GM12878 (cell line): ENCODE data around the gene SLCO4A1. TPM values are rescaled to one million over a fixed set of nuclear protein-coding genes. Genes with fewer than 3 reads are reported as not detected.

Source experiments
- ATAC-seq: fragments of 200-7000 bp; cut with Tn5 transposase; 3 replicates; pipeline ENCODE4 v1.9.1; 2020; ENCODE audit warnings: mild to moderate bottlenecking, moderate library complexity
- BruUV-seq: library from RNA; stranded (reverse); fragments of 400-500 nt; replicated peaks from 2 replicates; lab custom pipeline; 2021; lab: Mats Ljungman, UMichigan
- CTCF ChIA-PET: fragments of 300-600 bp; sonication (Branson Sonifier 250); formaldehyde crosslinking; extraction: SDS; loops from one replicate; lab custom pipeline; 2021; ENCODE audit warnings: inconsistent platforms; lab: Yijun Ruan, JAX
- POLR2A ChIA-PET: fragments of 350-600 bp; formaldehyde crosslinking; extraction: SDS; loops from one replicate; lab custom pipeline; 2021; ENCODE audit warnings: inconsistent platforms; lab: Charles Lee
- RAD21 ChIA-PET: fragments of 300-600 bp; sonication (Branson Sonifier 250); formaldehyde crosslinking; loops from one replicate; lab custom pipeline; 2023; ENCODE audit warnings: antibody characterized with exemption; ENCODE audit not compliant: unreplicated experiment; lab: Charles Lee
- SMC1A ChIA-PET: fragments of 300-600 bp; sonication (Branson Sonifier 250); formaldehyde crosslinking; loops from one replicate; lab custom pipeline; 2023; ENCODE audit not compliant: unreplicated experiment, uncharacterized antibody; lab: Charles Lee
- DNase-seq: peaks from one replicate; pipeline ENCODE4 v3.0.0-alpha.2; 2011; ENCODE audit warnings: low read depth, low spot score
- FAIRE-seq: peaks from 3 replicates; lab custom pipeline; 2011; peaks lifted over from hg19 to GRCh38; lab: Jason Lieb, UNC
- H2AFZ ChIP-seq: 2 replicates; pipeline ENCODE4 v1.6.0; 2011; ENCODE audit warnings: low read depth, low read length, control low read depth; ENCODE audit not compliant: control insufficient read depth
- H3K27ac ChIP-seq: 2 replicates; pipeline ENCODE4 v1.5.1; 2011; ENCODE audit warnings: control low read depth; ENCODE audit not compliant: control insufficient read depth, insufficient read depth
- H3K27me3 ChIP-seq, 2 experiments: replicated peaks in 1 of 2; 2 replicates each; pipeline versions ENCODE4 v1.6.0 to v1.6.1; 2011; ENCODE audit warnings: low read length in 1 of 2; ENCODE audit not compliant: control insufficient read depth in 2 of 2, insufficient read depth in 2 of 2
- H3K36me3 ChIP-seq, 2 experiments: 2 replicates each; pipeline ENCODE4 v1.5.1; 2011; ENCODE audit warnings: low read length in 1 of 2; ENCODE audit not compliant: control insufficient read depth in 2 of 2, insufficient read depth in 2 of 2
- H3K4me1 ChIP-seq: 2 replicates; pipeline ENCODE4 v1.6.1; 2011; ENCODE audit warnings: mild to moderate bottlenecking, low read length, moderate library complexity, mixed read lengths; ENCODE audit not compliant: control insufficient read depth, insufficient read depth
- H3K4me2 ChIP-seq: 2 replicates; pipeline ENCODE4 v1.6.0; 2011; ENCODE audit warnings: control low read depth; ENCODE audit not compliant: control insufficient read depth, insufficient read depth
- H3K4me3 ChIP-seq: fragments of 200-600 bp; sonication (generic); 2 replicates; pipeline ENCODE4 v1.5.1; 2016
- H3K79me2 ChIP-seq: 2 replicates; pipeline ENCODE4 v1.6.0; 2011; ENCODE audit warnings: low read length; ENCODE audit not compliant: control insufficient read depth, insufficient read depth
- H3K9ac ChIP-seq: 2 replicates; pipeline ENCODE4 v1.8.0; 2011; ENCODE audit warnings: low read length, control low read depth, mixed read lengths; ENCODE audit not compliant: control insufficient read depth, insufficient read depth
- H3K9me3 ChIP-seq: replicated peaks from 3 replicates; pipeline ENCODE4 v1.5.1; 2011; ENCODE audit warnings: mild to moderate bottlenecking, low read length; ENCODE audit not compliant: control insufficient read depth, insufficient read depth
- H4K20me1 ChIP-seq: 2 replicates; pipeline ENCODE4 v1.6.0; 2011; ENCODE audit not compliant: control insufficient read depth, insufficient read depth
- CEBPZ ChIP-seq: fragments of 150-350 bp; IDR thresholded peaks from 2 replicates; pipeline ENCODE4 v1.6.1; 2016; ENCODE audit warnings: low read depth, low read length
- CHD2 ChIP-seq: IDR thresholded peaks from 2 replicates; pipeline ENCODE4 v1.6.1; 2011; ENCODE audit warnings: low read depth, low read length, improper control_type of control experiment, borderline replicate concordance
- EED ChIP-seq: sonication (generic); IDR thresholded peaks from 2 replicates; pipeline ENCODE4 v1.6.1; 2016; ENCODE audit warnings: antibody characterized with exemption, low read depth
- HDGF ChIP-seq: fragments of 450-650 bp; IDR thresholded peaks from 2 replicates; pipeline ENCODE4 v1.6.1; 2016; ENCODE audit warnings: antibody characterized with exemption
- IKZF1 ChIP-seq: fragments of 450-650 bp; conservative IDR thresholded peaks from 2 replicates; pipeline ENCODE4 v1.6.1; 2017; ENCODE audit warnings: antibody characterized with exemption, mild to moderate bottlenecking
- IKZF2 ChIP-seq, 2 experiments: fragments of 450-650 bp; IDR thresholded peaks; 2 replicates each; pipeline ENCODE4 v1.6.1; 2017; ENCODE audit warnings: mild to moderate bottlenecking in 2 of 2, moderate library complexity in 2 of 2
- RAD21 ChIP-seq: IDR thresholded peaks from 2 replicates; pipeline ENCODE4 v1.6.1; 2011; ENCODE audit warnings: mild to moderate bottlenecking, low read depth, low read length, moderate library complexity; ENCODE audit not compliant: insufficient read depth
- RB1 ChIP-seq: fragments of 450-650 bp; formaldehyde crosslinking; IDR thresholded peaks from 2 replicates; pipeline ENCODE4 v1.6.1; 2017; ENCODE audit warnings: mild to moderate bottlenecking, borderline replicate concordance
- RUNX3 ChIP-seq: IDR thresholded peaks from 2 replicates; pipeline ENCODE4 v1.6.1; 2012; ENCODE audit warnings: low read length, inconsistent platforms
- SIX5 ChIP-seq: IDR thresholded peaks from 2 replicates; pipeline ENCODE4 v1.6.1; 2011; ENCODE audit warnings: mild to moderate bottlenecking, low read depth, low read length, moderate library complexity; ENCODE audit not compliant: severe bottlenecking
- SMARCA5 ChIP-seq: fragments of 450-650 bp; IDR thresholded peaks from 2 replicates; pipeline ENCODE4 v1.6.1; 2017; ENCODE audit warnings: mild to moderate bottlenecking
- SMC3 ChIP-seq: IDR thresholded peaks from 2 replicates; pipeline ENCODE4 v1.6.1; 2011; ENCODE audit warnings: low read length, improper control_type of control experiment, borderline replicate concordance
- YBX1 ChIP-seq: fragments of 450-650 bp; IDR thresholded peaks from 2 replicates; pipeline ENCODE4 v1.6.1; 2016; ENCODE audit warnings: antibody characterized with exemption
- YY1 ChIP-seq: IDR thresholded peaks from 2 replicates; pipeline ENCODE4 v1.6.1; 2011; ENCODE audit warnings: low read depth, mild to moderate bottlenecking, low read length
- WGBS: methylation state at CpG from one replicate; pipeline ENCODE4 v1.1.6; 2016; ENCODE audit warnings: low lambda C conversion rate; ENCODE audit not compliant: insufficient replicate concordance, insufficient coverage; ENCODE audit errors: missing lambda C conversion rate; 5-methylcytosine and 5-hydroxymethylcytosine counted together
- in situ Hi-C: fragments of 300-500 bp; cut with MboI; formaldehyde crosslinking; loops from 9 replicates; pipeline ENCODE4 v1.14.3; 2018; ENCODE audit warnings: mixed read lengths
- intact Hi-C: fragments of 100-400 bp; cut with micrococcal nuclease; formaldehyde crosslinking; loops from one replicate; pipeline ENCODE4 v1.14.2; 2022; ENCODE audit not compliant: unreplicated experiment
- polyA plus RNA-seq, 11 experiments: library from polyadenylated mRNA; depleted of rRNA in 4 of 11; unstranded in 6 of 11; stranded (reverse) in 5 of 11; fragments of >200 nt; fragmentation: Nextera tagmentation in 4 of 11; fragmentation: Illumina TruSeq in 1 of 11; extraction: Ambion mirVana in 4 of 11; extraction: Trizol in 1 of 11; gene quantifications; 1 replicate in 1 of 11; 2 replicates in 10 of 11; pipeline versions ENCODE4 v1.2.1 to v1.2.3, GENCODE V29; 2011 to 2016; ENCODE audit warnings: inconsistent platforms in 2 of 11, missing spikeins in 2 of 11, low read depth in 1 of 11
- total RNA-seq, 4 experiments: library from RNA; depleted of rRNA in 3 of 4; stranded (reverse); fragments of >200 nt in 3 of 4; fragmentation: Illumina TruSeq in 1 of 4; extraction: Trizol in 1 of 4; gene quantifications; 2 replicates each; pipeline versions ENCODE4 v1.2.1 to v1.2.3, GENCODE V29; 2013 to 2021
- TF ChIP-seq, protein P1 (sequence below): IDR thresholded peaks from 2 replicates; pipeline ENCODE4 v1.6.1; 2012; ENCODE audit warnings: low read depth, low read length, improper control_type of control experiment
- TF ChIP-seq, protein P2 (sequence below), 3 experiments: IDR thresholded peaks in 2 of 3; conservative IDR thresholded peaks in 1 of 3; 2 replicates each; pipeline ENCODE4 v1.5.1; 2011; ENCODE audit warnings: low read depth in 3 of 3, low read length in 3 of 3, mild to moderate bottlenecking in 3 of 3, control low read depth in 2 of 3, moderate library complexity in 2 of 3, inconsistent platforms in 1 of 3, mixed read lengths in 1 of 3; ENCODE audit not compliant: control insufficient read depth in 2 of 3, insufficient read depth in 1 of 3; ENCODE audit errors: extremely low read depth in 1 of 3

Gene SLCO4A1
- total and polyA plus RNA-seq, 10 of the 15 experiments (the other 5 are each of a cell fraction or from before 2014, with no cell fraction given) = 2.1 to 30.7 (median 12.0) TPM

DNA sequence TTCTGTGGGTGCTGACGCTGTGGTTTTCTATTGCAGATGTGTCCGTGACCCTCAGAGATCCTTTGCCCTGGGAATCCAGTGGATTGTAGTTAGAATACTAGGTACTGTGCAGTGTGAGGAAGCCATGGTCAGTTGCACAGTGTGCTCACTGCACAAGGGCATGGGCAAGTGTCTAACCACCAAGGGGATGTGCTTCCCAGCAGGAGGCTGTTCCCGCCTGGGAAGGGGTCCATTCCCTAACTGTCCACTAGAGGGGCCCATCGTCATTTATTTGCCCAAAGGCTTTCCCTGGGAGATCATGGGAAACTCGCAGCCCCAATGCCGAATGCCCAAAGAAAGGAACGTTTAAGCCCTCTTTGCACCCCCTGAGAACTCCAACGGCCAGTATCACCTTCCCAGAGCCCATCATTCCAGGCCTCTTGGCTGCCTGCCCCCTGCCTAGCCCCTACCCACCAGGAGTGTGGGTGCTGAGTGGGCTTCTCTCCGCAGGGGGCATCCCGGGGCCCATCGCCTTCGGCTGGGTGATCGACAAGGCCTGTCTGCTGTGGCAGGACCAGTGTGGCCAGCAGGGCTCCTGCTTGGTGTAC, 26.2 kb downstream of the SLCO4A1 start:
- H2AFZ ChIP-seq = no peak overlapping the region
- in situ Hi-C loops = no loop called here
- ChIA-PET RAD21 (no interaction called here), SMC1A (no interaction called here), POLR2A (no interaction called here), CTCF (interaction anchor here (0.8 to 1.0 kb wide), 3 partner anchors 13 to 123 kb away, joined by 3 to 5 read pairs (median 5); no protein-coding TSS in a partner anchor)
- H3K4me3 ChIP-seq = no peak overlapping the region
- no peaks in the 10 kb centered on the region for H3K79me2 ChIP-seq
- ATAC-seq (peak; percentile 59), DNase-seq (no peak), FAIRE-seq (no peak)
- 70% methylated on average over 13 of the region's 13 CpGs for WGBS
- peaks cover 3 to 4% of the 10 kb centered on the region in 2 experiments; a peak in 3 of 4 replicates for H3K36me3 ChIP-seq
- no peaks in the 10 kb centered on the region for H3K27me3 ChIP-seq
- no TSS peak for BruUV-seq
- H3K9ac ChIP-seq = no peak overlapping the region
- TF ChIP-seq SMC3 = peak; percentile 67
- TF ChIP-seq IKZF2 (IDR thresholded peaks at IDR 0.05) = peak; percentile 38 to 65; a peak in 3 of 4 replicates
- no peak for TF ChIP-seq CHD2
- TF ChIP-seq, protein P1, sequence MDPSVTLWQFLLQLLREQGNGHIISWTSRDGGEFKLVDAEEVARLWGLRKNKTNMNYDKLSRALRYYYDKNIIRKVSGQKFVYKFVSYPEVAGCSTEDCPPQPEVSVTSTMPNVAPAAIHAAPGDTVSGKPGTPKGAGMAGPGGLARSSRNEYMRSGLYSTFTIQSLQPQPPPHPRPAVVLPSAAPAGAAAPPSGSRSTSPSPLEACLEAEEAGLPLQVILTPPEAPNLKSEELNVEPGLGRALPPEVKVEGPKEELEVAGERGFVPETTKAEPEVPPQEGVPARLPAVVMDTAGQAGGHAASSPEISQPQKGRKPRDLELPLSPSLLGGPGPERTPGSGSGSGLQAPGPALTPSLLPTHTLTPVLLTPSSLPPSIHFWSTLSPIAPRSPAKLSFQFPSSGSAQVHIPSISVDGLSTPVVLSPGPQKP = no peak
- 0 out of 2 replicates have a peak, but pooled peaks have one; percentile 49 for TF ChIP-seq RB1
- TF ChIP-seq EED = peak; percentile 73
- TF ChIP-seq, protein P2, sequence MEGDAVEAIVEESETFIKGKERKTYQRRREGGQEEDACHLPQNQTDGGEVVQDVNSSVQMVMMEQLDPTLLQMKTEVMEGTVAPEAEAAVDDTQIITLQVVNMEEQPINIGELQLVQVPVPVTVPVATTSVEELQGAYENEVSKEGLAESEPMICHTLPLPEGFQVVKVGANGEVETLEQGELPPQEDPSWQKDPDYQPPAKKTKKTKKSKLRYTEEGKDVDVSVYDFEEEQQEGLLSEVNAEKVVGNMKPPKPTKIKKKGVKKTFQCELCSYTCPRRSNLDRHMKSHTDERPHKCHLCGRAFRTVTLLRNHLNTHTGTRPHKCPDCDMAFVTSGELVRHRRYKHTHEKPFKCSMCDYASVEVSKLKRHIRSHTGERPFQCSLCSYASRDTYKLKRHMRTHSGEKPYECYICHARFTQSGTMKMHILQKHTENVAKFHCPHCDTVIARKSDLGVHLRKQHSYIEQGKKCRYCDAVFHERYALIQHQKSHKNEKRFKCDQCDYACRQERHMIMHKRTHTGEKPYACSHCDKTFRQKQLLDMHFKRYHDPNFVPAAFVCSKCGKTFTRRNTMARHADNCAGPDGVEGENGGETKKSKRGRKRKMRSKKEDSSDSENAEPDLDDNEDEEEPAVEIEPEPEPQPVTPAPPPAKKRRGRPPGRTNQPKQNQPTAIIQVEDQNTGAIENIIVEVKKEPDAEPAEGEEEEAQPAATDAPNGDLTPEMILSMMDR (IDR thresholded peaks at IDR 0.05 in 2 of 3, conservative IDR thresholded peaks at IDR 0.05 in 1 of 3; ENCODE audit: control insufficient read depth in 2 of 3, extremely low read depth in 1 of 3, insufficient read depth in 1 of 3, low read depth in 3 of 3, low read length in 3 of 3) = peak; percentile 60 to 79 (median 67)
- peak; percentile 58 for TF ChIP-seq IKZF1
- no peak for TF ChIP-seq CEBPZ
- no peak for TF ChIP-seq HDGF
- TF ChIP-seq RUNX3 = 0 out of 2 replicates have a peak, but pooled peaks have one; percentile 6
- 0 out of 2 replicates have a peak, but pooled peaks have one; percentile 52 for TF ChIP-seq SMARCA5
- TF ChIP-seq RAD21 = peak; percentile 73
- TF ChIP-seq SIX5 = no peak
- no peak for TF ChIP-seq YBX1
- TF ChIP-seq YY1 = 0 out of 2 replicates have a peak, but pooled peaks have one; percentile 36
- no peaks in the 10 kb centered on the region for H3K4me1 ChIP-seq
- no peaks in the 10 kb centered on the region for H4K20me1 ChIP-seq
- H3K27ac ChIP-seq = no peak overlapping the region
- intact Hi-C loops = loop anchor here (1.0 kb wide), 2 partner anchors 123 to 140 kb away; no protein-coding TSS in a partner anchor
- no peak overlapping the region for H3K4me2 ChIP-seq
- no peaks in the 10 kb centered on the region for H3K9me3 ChIP-seq
